Gastroesophageal sphincter (tissue), 4 donors: ENCODE data around the gene IFI30. TPM values are rescaled to one million over a fixed set of nuclear protein-coding genes. Genes with fewer than 3 reads are reported as not detected.

Experiments
- ATAC-seq: fragments of 150-250 bp; one replicate; pipeline ENCODE4 v1.9.1; 2016; ENCODE audit warnings: mild to moderate bottlenecking, moderate library complexity
- H3K27ac ChIP-seq, 4 donors: fragments of 200-600 bp; sonication (generic) in 3 of 4; 1 replicate in 3 of 4; 2 replicates in 1 of 4; pipeline ENCODE4 v1.5.1; 2016 to 2019
- H3K27me3 ChIP-seq: fragments of 200-600 bp; sonication (generic); one replicate; pipeline ENCODE4 v1.5.1; 2019
- H3K36me3 ChIP-seq, 2 donors: fragments of 200-600 bp; sonication (generic); one replicate each; pipeline ENCODE4 v1.5.1; 2019; ENCODE audit warnings: control low read depth in 1 of 2
- H3K4me1 ChIP-seq, 3 donors: fragments of 200-600 bp; sonication (generic); 1 replicate in 2 of 3; 2 replicates in 1 of 3; pipeline ENCODE4 v1.5.1; 2016 to 2019; ENCODE audit warnings: control low read depth in 2 of 3
- H3K4me3 ChIP-seq, 2 donors: fragments of 200-600 bp; sonication (generic); one replicate each; pipeline ENCODE4 v1.5.1; 2019; ENCODE audit warnings: mild to moderate bottlenecking in 1 of 2, moderate library complexity in 1 of 2
- H3K9me3 ChIP-seq, 3 donors: fragments of 200-600 bp; sonication (generic); one replicate each; pipeline ENCODE4 v1.5.1; 2017 to 2019; ENCODE audit warnings: control low read depth in 2 of 3
- EP300 ChIP-seq: sonication (generic); formaldehyde crosslinking; IDR thresholded peaks from one replicate; pipeline ENCODE4 v1.6.1; 2017; ENCODE audit warnings: antibody characterized with exemption, mild to moderate bottlenecking
- POLR2A ChIP-seq, 2 donors: fragments of 450-650 bp; IDR thresholded peaks; one replicate each; pipeline ENCODE4 v1.6.1; 2017; ENCODE audit warnings: antibody characterized with exemption in 2 of 2, mild to moderate bottlenecking in 2 of 2, moderate library complexity in 1 of 2
- POLR2AphosphoS5 ChIP-seq: sonication (generic); formaldehyde crosslinking; IDR thresholded peaks from one replicate; pipeline ENCODE4 v1.6.1; 2017; ENCODE audit warnings: antibody characterized with exemption
- WGBS, 2 donors: methylation state at CpG; one replicate each; pipeline ENCODE4 v1.1.5; 2018; ENCODE audit warnings: low coverage in 1 of 2; 5-methylcytosine and 5-hydroxymethylcytosine counted together
- small RNA-seq, 4 donors: library from RNA; depleted of rRNA; stranded (forward); fragments of <200 nt; gene quantifications; one replicate each; pipeline ENCODE3, GENCODE V24; 2016
- total RNA-seq, 4 donors: library from RNA; depleted of rRNA; stranded (reverse); fragments of >200 nt; gene quantifications; one replicate each; pipeline ENCODE4 v1.1.0, GENCODE V29; 2016
- TF ChIP-seq, protein P1 (sequence below), 4 experiments: fragments of 200-600 bp in 2 of 4; fragments of 450-650 bp in 2 of 4; sonication (generic) in 1 of 4; IDR thresholded peaks; one replicate each; pipeline ENCODE4 v1.5.1; 2017 to 2019; ENCODE audit warnings: antibody characterized with exemption in 4 of 4, mild to moderate bottlenecking in 2 of 4, moderate library complexity in 2 of 4

The IFI30 gene
- total RNA-seq, 4 donors from 2014 or later: 4.4 to 79.6 (median 40.8) TPM

GRCh38 chr19:18224525-18225354, 51.1 kb downstream of the IFI30 start:
- Histone ChIP-seq H3K4me1 (peaks cover 0 to 37% (median 16%) of the 10 kb centered on the region in 3 donors), H3K27me3 (peaks cover 76% of the 10 kb centered on the region), H3K4me3 (peak overlapping the region in 1 of 2 donors; percentile 48), H3K27ac (peak overlapping the region in 3 of 4 donors; percentile 31 to 65 (median 46)), H3K36me3 (no peaks in the 10 kb centered on the region), H3K9me3 (no peaks in the 10 kb centered on the region)
- peak; percentile 98 for ATAC-seq
- 0% methylated on average over 1 to 3 of the region's 81 CpGs for WGBS, 2 donors
- TF ChIP-seq POLR2A (IDR thresholded peaks at IDR 0.05) (no peak), EP300 (no peak), POLR2AphosphoS5 (no peak)
- TF ChIP-seq, protein P1, sequence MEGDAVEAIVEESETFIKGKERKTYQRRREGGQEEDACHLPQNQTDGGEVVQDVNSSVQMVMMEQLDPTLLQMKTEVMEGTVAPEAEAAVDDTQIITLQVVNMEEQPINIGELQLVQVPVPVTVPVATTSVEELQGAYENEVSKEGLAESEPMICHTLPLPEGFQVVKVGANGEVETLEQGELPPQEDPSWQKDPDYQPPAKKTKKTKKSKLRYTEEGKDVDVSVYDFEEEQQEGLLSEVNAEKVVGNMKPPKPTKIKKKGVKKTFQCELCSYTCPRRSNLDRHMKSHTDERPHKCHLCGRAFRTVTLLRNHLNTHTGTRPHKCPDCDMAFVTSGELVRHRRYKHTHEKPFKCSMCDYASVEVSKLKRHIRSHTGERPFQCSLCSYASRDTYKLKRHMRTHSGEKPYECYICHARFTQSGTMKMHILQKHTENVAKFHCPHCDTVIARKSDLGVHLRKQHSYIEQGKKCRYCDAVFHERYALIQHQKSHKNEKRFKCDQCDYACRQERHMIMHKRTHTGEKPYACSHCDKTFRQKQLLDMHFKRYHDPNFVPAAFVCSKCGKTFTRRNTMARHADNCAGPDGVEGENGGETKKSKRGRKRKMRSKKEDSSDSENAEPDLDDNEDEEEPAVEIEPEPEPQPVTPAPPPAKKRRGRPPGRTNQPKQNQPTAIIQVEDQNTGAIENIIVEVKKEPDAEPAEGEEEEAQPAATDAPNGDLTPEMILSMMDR (IDR thresholded peaks at IDR 0.05): no peak

DNA sequence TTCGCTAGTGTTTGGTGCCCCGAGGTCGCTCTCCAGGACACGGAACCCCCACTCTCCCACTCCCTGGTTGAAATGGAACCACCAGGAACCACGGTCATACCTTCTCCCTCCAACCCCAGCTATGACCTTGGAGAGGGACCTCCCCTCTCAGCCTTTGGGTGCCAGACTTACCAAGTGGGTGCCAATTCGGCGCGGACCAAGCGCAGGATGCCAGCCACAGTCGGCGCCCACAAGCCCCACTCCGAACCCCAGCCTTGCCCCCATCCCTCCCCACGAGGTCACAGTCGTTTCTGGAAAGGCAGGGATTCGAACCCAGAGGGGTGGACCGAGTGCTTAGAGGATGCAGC, 51.7 kb downstream of the IFI30 start:
- Histone ChIP-seq H3K27ac (peak overlapping the region in 3 of 4 donors; percentile 11 to 65 (median 15)), H3K4me3 (peak overlapping the region in 1 of 2 donors; percentile 48)
- 36% methylated on average over 6 of the region's 16 CpGs; no CpG with 5 or more reads in 1 of the 2 donors for WGBS, 2 donors

DNA sequence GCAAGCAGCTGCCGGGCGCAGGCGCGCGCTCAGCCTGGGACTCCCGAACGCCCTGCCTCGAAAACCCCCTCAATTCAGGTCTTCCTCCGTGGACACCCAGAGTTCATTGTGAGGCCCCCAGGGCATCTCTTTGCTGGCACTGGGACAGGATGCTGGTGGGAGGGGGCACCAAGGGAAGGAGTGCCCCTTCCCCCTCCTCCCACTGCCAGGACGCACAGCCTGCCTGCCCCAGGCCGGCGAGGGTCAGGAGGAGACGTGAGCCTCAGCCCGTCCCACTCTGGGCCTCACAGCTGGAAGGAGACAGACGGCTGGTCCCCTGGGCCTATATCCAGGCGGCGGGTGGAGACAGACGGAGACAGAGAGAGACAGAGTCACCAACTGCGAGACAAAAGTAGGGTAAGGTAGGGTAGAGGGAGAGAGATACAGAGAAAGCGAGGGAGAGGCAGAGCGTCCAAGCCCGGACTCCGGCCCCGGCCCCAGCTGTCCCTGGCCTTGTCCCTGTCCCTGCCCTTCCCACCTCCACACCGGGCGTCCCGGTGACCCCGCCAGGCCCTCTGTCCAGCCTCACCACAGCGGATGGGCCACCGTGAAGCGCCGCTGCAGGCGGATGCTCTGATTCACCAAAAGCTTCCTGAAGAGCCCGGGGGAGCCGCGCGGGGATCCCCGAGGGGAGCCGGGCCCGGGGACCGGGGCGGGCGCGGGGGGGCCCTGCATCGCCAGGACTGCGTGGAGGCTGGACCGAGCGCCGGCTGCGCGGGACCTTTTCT, 52.3 kb downstream of the IFI30 start, which contains the start of gene PDE4C:
TSS of gene PDE4C (minus strand) at position 737 of the 767 bp plus-strand sequence. CDS start at position 714, 23 bp downstream.
- Histone ChIP-seq H3K9me3 (no peaks in the 10 kb centered on the region), H3K4me3 (peak within 1 kb of the TSS in 1 of 2 donors; percentile 48), H3K36me3 (no peaks in the 10 kb centered on the region), H3K27ac (peak within 1 kb of the TSS in 3 of 4 donors; percentile 11 to 65 (median 15)), H3K27me3 (peaks cover 79% of the 10 kb centered on the region), H3K4me1 (peaks cover 0 to 33% (median 16%) of the 10 kb centered on the region in 3 donors)
- 0 to 8% methylated on average over 1 to 10 of the region's 51 CpGs for WGBS, 2 donors
- no peak for ATAC-seq
- no peak for TF ChIP-seq POLR2AphosphoS5
- TF ChIP-seq, protein P1 (IDR thresholded peaks at IDR 0.05): no peak

More for the DNA sequence above, 51.7 kb downstream of the IFI30 start:
- Histone ChIP-seq H3K9me3 (no peaks in the 10 kb centered on the region), H3K36me3 (no peaks in the 10 kb centered on the region), H3K27me3 (peaks cover 79% of the 10 kb centered on the region), H3K4me1 (peaks cover 0 to 37% (median 16%) of the 10 kb centered on the region in 3 donors)
- ATAC-seq: no peak
- no peak for TF ChIP-seq POLR2A (IDR thresholded peaks at IDR 0.05)
- no peak for TF ChIP-seq POLR2AphosphoS5
- TF ChIP-seq EP300: no peak
- TF ChIP-seq, protein P1 (IDR thresholded peaks at IDR 0.05): no peak

DNA sequence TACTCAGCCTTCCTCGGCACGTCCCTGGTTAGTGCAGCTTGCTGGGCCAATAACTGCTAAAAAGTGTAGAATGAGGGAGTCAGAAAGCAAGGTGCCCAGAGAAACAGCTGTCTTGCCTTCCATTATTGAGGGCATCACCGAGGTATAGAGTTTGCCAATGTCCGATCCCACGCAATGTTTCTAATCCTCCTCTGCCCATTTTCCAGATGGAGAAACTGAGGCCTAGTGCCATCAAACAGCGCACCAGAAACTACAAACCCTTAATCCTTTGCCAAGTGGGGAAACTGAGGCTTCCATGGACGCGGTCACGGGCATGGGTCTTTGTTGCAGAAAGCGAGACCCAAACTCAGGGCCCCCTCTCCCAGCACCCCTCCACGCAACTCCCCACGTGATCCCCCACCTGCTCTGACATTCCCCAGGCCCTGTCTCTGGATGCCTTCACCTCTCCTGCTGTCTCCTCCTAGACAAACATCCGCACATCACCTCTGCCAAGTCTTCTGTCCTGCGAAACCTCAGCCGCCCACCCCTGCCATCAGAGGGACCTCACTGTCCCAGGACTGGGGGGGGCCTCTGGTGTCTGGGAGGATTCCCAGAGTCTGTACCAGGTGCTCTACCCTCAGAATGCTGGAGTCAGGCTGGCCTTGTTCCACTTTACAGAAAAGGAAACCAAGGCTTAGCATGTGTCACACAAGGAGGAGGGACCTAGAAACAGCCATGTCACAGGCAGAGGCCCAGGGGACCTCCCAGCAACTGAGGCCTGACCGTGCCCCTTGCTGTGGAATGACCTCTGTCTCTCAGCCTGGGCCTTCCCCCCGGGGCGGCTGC, 53.6 kb downstream of the IFI30 start:
- H3K27ac ChIP-seq: no peak overlapping the region
- peaks cover 79% of the 10 kb centered on the region for H3K27me3 ChIP-seq
- no peak for TF ChIP-seq POLR2AphosphoS5
- TF ChIP-seq, protein P1 (IDR thresholded peaks at IDR 0.05): no peak
- TF ChIP-seq EP300: no peak
- no peak for TF ChIP-seq POLR2A (IDR thresholded peaks at IDR 0.05)
- no peaks in the 10 kb centered on the region for H3K36me3 ChIP-seq
- H3K4me3 ChIP-seq: no peak overlapping the region
- peaks cover 0 to 35% (median 16%) of the 10 kb centered on the region in 3 donors for H3K4me1 ChIP-seq
- WGBS, 2 donors: 74 to 82% methylated on average over 11 to 12 of the region's 18 CpGs
- no peaks in the 10 kb centered on the region for H3K9me3 ChIP-seq
- ATAC-seq: no peak

Small RNAs within 50 kb of the gene (small RNA-seq; reads per million reads assigned to genes)
- 0 reads per million in 4 donors for gene IFI30

Other genes starting within 250 kb of the IFI30 start
- gene CCDC124, start 240.8 kb upstream of the IFI30 start, total RNA-seq: 10 to 100 TPM; 48.1 to 75.9 (median 56.6) TPM
- gene KCNN1, start 206.7 kb upstream of the IFI30 start, total RNA-seq: under 1 TPM in 2 of 4 donors, not detected in 2; 0.20 to 0.89 TPM
- gene ARRDC2, start 165.6 kb upstream of the IFI30 start, total RNA-seq: 10 to 100 TPM; 31.9 to 64.6 (median 47.5) TPM
- 1 to 10 TPM in 3 of 4 donors, under 1 TPM in 1; 0.15 to 3.5 (median 1.5) TPM for gene IL12RB1, start 86.9 kb upstream of the IFI30 start, total RNA-seq
- 1 to 10 TPM; 3.3 to 8.8 (median 4.8) TPM for gene MAST3, start 76.0 kb upstream of the IFI30 start, total RNA-seq
- 10 to 100 TPM in 3 of 4 donors, 1 to 10 TPM in 1; 5.3 to 30.1 (median 22.7) TPM for gene PIK3R2, start 20.6 kb upstream of the IFI30 start, total RNA-seq
- gene MPV17L2, start 19.4 kb downstream of the IFI30 start, total RNA-seq: 10 to 100 TPM; 13.8 to 30.7 (median 22.4) TPM
- gene RAB3A, start 30.2 kb downstream of the IFI30 start, total RNA-seq: 1 to 10 TPM in 3 of 4 donors, under 1 TPM in 1; 0.92 to 3.8 (median 1.6) TPM
- gene PDE4C, start 52.6 kb downstream of the IFI30 start, total RNA-seq: 1 to 10 TPM in 1 of 4 donors, under 1 TPM in 3; 0.35 to 2.3 (median 0.53) TPM
- gene IQCN, start 100.6 kb downstream of the IFI30 start, total RNA-seq: 1 to 10 TPM in 2 of 4 donors, under 1 TPM in 2; 0.27 to 4.4 (median 1.3) TPM
- 100 to 1,000 TPM; 241 to 573 (median 297) TPM for gene JUND, start 107.8 kb downstream of the IFI30 start, total RNA-seq
- gene LSM4, start 149.3 kb downstream of the IFI30 start, total RNA-seq: 100 to 1,000 TPM in 1 of 4 donors, 10 to 100 TPM in 3; 81.2 to 116 (median 94.5) TPM
- 10 to 100 TPM; 15.0 to 38.2 (median 23.1) TPM for gene PGPEP1, start 166.8 kb downstream of the IFI30 start, total RNA-seq
- gene GDF15, start 212.3 kb downstream of the IFI30 start, total RNA-seq: 1 to 10 TPM in 3 of 4 donors, under 1 TPM in 1; 0.62 to 3.7 (median 3.0) TPM
- gene LRRC25, start 223.8 kb downstream of the IFI30 start, total RNA-seq: 10 to 100 TPM in 1 of 4 donors, 1 to 10 TPM in 3; 1.9 to 19.0 (median 4.8) TPM
- 10 to 100 TPM; 58.4 to 76.2 (median 61.3) TPM for gene SSBP4, start 245.6 kb downstream of the IFI30 start, total RNA-seq